SK-N-SH treated with all-trans-retinoic acid at 6 μM for 48 hours (cell line): Measurements from ENCODE around the gene DRD3.

Experiments
- ATAC-seq: fragments of 200-7000 bp; cut with Tn5 transposase; 3 replicates; pipeline ENCODE4 v1.9.1; 2020; ENCODE audit warnings: mild to moderate bottlenecking, moderate library complexity
- ARNTL ChIP-seq: fragments of 450-650 bp; formaldehyde crosslinking; IDR thresholded peaks from 2 replicates; pipeline ENCODE4 v1.5.0; 2020; ENCODE audit warnings: low read depth, mild to moderate bottlenecking, moderate library complexity, borderline replicate concordance
- BACH2 ChIP-seq: fragments of 250-450 bp; sonication (Bioruptor Pico); IDR thresholded peaks from 2 replicates; pipeline ENCODE4 v1.9.0; 2021; ENCODE audit warnings: mild to moderate bottlenecking, borderline replicate concordance
- CSDC2 ChIP-seq: fragments of 250-450 bp; sonication (Bioruptor Pico); IDR thresholded peaks from 2 replicates; pipeline ENCODE4 v1.5.0; 2020; ENCODE audit warnings: mild to moderate bottlenecking, moderate library complexity
- ESRRG ChIP-seq: fragments of 250-450 bp; sonication (Bioruptor Pico); IDR thresholded peaks from 2 replicates; pipeline ENCODE4 v1.6.1; 2021; ENCODE audit warnings: mild to moderate bottlenecking
- GLIS3 ChIP-seq: fragments of 250-450 bp; sonication (Bioruptor Pico); IDR thresholded peaks from 2 replicates; pipeline ENCODE4 v1.5.0; 2020; ENCODE audit warnings: mild to moderate bottlenecking, moderate library complexity
- ISL1 ChIP-seq: fragments of 250-450 bp; sonication (Bioruptor Pico); IDR thresholded peaks from 2 replicates; pipeline ENCODE4 v2.1.2; 2022; ENCODE audit warnings: mild to moderate bottlenecking, moderate library complexity
- PPARA ChIP-seq: fragments of 250-450 bp; sonication (Bioruptor Pico); IDR thresholded peaks from 2 replicates; pipeline ENCODE4 v1.5.0; 2020; ENCODE audit warnings: mild to moderate bottlenecking, borderline replicate concordance
- RARB ChIP-seq: fragments of 250-450 bp; sonication (Bioruptor Pico); IDR thresholded peaks from 2 replicates; pipeline ENCODE4 v1.8.0; 2021; ENCODE audit warnings: mild to moderate bottlenecking, moderate library complexity
- SNAI2 ChIP-seq: fragments of 250-450 bp; sonication (Bioruptor Pico); IDR thresholded peaks from 2 replicates; pipeline ENCODE4 v1.5.0; 2020; ENCODE audit warnings: mild to moderate bottlenecking, moderate library complexity
- TCF4 ChIP-seq: fragments of 250-450 bp; sonication (Bioruptor Pico); IDR thresholded peaks from 2 replicates; pipeline ENCODE4 v1.8.0; 2021; ENCODE audit warnings: mild to moderate bottlenecking, moderate library complexity, borderline replicate concordance
- ZC3H10 ChIP-seq: fragments of 250-450 bp; sonication (Bioruptor Pico); IDR thresholded peaks from 2 replicates; pipeline ENCODE4 v1.5.1; 2021; ENCODE audit warnings: mild to moderate bottlenecking, moderate library complexity
- ZFP3 ChIP-seq: fragments of 250-450 bp; sonication (Bioruptor Pico); IDR thresholded peaks from 2 replicates; pipeline ENCODE4 v1.5.0; 2020; ENCODE audit warnings: mild to moderate bottlenecking, moderate library complexity
- ZFP30 ChIP-seq: fragments of 450-650 bp; formaldehyde crosslinking; IDR thresholded peaks from 2 replicates; pipeline ENCODE4 v1.5.0; 2022; ENCODE audit warnings: mild to moderate bottlenecking, moderate library complexity
- ZNF565 ChIP-seq: fragments of 450-650 bp; formaldehyde crosslinking; conservative IDR thresholded peaks from 2 replicates; pipeline ENCODE4 v1.5.0; 2020; ENCODE audit warnings: low read depth, mild to moderate bottlenecking, moderate library complexity
- ZNF70 ChIP-seq: fragments of 450-650 bp; formaldehyde crosslinking; IDR thresholded peaks from 2 replicates; pipeline ENCODE4 v1.5.0; 2020; ENCODE audit warnings: mild to moderate bottlenecking, moderate library complexity
- ZNF8 ChIP-seq: fragments of 450-650 bp; formaldehyde crosslinking; IDR thresholded peaks from 2 replicates; pipeline ENCODE4 v1.5.0; 2020; ENCODE audit warnings: mild to moderate bottlenecking, moderate library complexity
- TF ChIP-seq, protein P1 (sequence below): fragments of 250-450 bp; sonication (Bioruptor Pico); IDR thresholded peaks from 2 replicates; pipeline ENCODE4 v1.8.0; 2020; ENCODE audit warnings: mild to moderate bottlenecking, moderate library complexity, borderline replicate concordance
- TF ChIP-seq, protein P2 (sequence below): fragments of 250-450 bp; sonication (Bioruptor Pico); IDR thresholded peaks from 2 replicates; pipeline ENCODE4 v1.8.0; 2021; ENCODE audit warnings: low read depth, mild to moderate bottlenecking, moderate library complexity, borderline replicate concordance
- TF ChIP-seq, protein P3 (sequence below): fragments of 250-450 bp; sonication (Bioruptor Pico); IDR thresholded peaks from 2 replicates; pipeline ENCODE4 v1.5.1; 2021; ENCODE audit warnings: mild to moderate bottlenecking, moderate library complexity
- TF ChIP-seq, protein P4 (sequence below): fragments of 250-450 bp; sonication (Bioruptor Pico); IDR thresholded peaks from 2 replicates; pipeline ENCODE4 v1.5.1; 2020; ENCODE audit warnings: low read depth, mild to moderate bottlenecking, moderate library complexity

The DRD3 gene

GRCh38 chr3:114103858-114104257 is 75.0 kb downstream of the DRD3 start:
- ATAC-seq = no peak
- TF ChIP-seq, protein P1, sequence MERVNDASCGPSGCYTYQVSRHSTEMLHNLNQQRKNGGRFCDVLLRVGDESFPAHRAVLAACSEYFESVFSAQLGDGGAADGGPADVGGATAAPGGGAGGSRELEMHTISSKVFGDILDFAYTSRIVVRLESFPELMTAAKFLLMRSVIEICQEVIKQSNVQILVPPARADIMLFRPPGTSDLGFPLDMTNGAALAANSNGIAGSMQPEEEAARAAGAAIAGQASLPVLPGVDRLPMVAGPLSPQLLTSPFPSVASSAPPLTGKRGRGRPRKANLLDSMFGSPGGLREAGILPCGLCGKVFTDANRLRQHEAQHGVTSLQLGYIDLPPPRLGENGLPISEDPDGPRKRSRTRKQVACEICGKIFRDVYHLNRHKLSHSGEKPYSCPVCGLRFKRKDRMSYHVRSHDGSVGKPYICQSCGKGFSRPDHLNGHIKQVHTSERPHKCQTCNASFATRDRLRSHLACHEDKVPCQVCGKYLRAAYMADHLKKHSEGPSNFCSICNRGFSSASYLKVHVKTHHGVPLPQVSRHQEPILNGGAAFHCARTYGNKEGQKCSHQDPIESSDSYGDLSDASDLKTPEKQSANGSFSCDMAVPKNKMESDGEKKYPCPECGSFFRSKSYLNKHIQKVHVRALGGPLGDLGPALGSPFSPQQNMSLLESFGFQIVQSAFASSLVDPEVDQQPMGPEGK = no peak
- TF ChIP-seq ZFP30 (CRISPR knock-in tag) (no peak), TCF4 (CRISPR knock-in tag) (no peak), RARB (CRISPR knock-in tag) (no peak), SNAI2 (CRISPR knock-in tag) (no peak), ARNTL (CRISPR knock-in tag) (no peak), BACH2 (CRISPR knock-in tag) (no peak), ZNF565 (CRISPR knock-in tag) (no peak), ZC3H10 (CRISPR knock-in tag) (no peak), CSDC2 (CRISPR knock-in tag) (no peak), ISL1 (CRISPR knock-in tag) (no peak), PPARA (CRISPR knock-in tag) (no peak), GLIS3 (CRISPR knock-in tag) (no peak), ZNF70 (CRISPR knock-in tag) (no peak), ESRRG (CRISPR knock-in tag) (no peak)
- TF ChIP-seq, protein P2, sequence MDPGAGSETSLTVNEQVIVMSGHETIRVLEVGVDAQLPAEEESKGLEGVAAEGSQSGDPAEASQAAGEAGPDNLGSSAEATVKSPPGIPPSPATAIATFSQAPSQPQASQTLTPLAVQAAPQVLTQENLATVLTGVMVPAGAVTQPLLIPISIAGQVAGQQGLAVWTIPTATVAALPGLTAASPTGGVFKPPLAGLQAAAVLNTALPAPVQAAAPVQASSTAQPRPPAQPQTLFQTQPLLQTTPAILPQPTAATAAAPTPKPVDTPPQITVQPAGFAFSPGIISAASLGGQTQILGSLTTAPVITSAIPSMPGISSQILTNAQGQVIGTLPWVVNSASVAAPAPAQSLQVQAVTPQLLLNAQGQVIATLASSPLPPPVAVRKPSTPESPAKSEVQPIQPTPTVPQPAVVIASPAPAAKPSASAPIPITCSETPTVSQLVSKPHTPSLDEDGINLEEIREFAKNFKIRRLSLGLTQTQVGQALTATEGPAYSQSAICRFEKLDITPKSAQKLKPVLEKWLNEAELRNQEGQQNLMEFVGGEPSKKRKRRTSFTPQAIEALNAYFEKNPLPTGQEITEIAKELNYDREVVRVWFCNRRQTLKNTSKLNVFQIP (CRISPR knock-in tag) = no peak
- TF ChIP-seq, protein P3, sequence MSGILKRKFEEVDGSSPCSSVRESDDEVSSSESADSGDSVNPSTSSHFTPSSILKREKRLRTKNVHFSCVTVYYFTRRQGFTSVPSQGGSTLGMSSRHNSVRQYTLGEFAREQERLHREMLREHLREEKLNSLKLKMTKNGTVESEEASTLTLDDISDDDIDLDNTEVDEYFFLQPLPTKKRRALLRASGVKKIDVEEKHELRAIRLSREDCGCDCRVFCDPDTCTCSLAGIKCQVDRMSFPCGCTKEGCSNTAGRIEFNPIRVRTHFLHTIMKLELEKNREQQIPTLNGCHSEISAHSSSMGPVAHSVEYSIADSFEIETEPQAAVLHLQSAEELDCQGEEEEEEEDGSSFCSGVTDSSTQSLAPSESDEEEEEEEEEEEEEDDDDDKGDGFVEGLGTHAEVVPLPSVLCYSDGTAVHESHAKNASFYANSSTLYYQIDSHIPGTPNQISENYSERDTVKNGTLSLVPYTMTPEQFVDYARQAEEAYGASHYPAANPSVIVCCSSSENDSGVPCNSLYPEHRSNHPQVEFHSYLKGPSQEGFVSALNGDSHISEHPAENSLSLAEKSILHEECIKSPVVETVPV (CRISPR knock-in tag) = no peak
- TF ChIP-seq, protein P4, sequence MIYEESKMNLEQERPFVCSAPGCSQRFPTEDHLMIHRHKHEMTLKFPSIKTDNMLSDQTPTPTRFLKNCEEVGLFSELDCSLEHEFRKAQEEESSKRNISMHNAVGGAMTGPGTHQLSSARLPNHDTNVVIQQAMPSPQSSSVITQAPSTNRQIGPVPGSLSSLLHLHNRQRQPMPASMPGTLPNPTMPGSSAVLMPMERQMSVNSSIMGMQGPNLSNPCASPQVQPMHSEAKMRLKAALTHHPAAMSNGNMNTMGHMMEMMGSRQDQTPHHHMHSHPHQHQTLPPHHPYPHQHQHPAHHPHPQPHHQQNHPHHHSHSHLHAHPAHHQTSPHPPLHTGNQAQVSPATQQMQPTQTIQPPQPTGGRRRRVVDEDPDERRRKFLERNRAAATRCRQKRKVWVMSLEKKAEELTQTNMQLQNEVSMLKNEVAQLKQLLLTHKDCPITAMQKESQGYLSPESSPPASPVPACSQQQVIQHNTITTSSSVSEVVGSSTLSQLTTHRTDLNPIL (CRISPR knock-in tag) = no peak

DNA sequence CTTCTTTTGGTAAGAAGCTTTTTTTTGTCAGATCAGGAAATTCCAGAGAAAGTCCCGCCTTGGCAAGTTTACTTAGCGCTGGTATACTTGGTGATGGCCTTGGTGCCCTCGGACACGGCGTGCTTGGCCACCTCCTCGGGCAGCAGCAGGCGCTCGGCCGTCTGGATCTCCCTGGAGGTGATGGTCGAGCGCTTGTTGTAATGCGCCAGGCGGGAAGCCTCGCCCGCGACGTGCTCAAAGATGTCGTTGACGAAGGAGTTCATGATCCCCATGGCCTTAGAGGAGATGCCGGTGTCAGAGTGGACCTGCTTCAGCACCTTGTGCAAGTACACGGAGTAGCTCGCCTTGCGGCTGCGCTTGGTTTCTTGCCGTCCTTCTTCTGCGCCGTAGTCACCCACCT is 75.7 kb downstream of the DRD3 start:
- ATAC-seq = no peak
- TF ChIP-seq, protein P1 = no peak
- TF ChIP-seq ZC3H10 (CRISPR knock-in tag) (no peak), TCF4 (CRISPR knock-in tag) (no peak), ISL1 (CRISPR knock-in tag) (no peak), SNAI2 (CRISPR knock-in tag) (no peak)

DNA sequence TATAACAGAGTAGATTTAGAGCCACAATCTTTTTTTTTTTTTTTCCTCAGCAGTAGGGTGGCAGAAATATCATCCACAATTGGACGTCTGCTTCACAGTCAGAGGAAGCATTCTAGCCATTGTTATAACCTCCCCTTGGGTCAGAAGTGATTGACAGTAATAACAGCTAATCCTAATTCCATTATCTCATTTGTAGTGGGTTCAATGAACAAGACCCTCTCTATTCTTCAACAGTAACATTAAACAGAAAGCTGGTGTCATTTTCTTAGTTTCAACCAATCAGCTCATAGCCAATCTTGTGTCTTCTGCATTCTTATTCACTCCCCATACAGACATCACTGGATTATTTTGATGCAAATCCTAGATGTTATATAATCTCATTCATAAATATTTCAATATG is 77.8 kb downstream of the DRD3 start:
- ATAC-seq = no peak
- no peak for TF ChIP-seq RARB (CRISPR knock-in tag)
- TF ChIP-seq, protein P1 = no peak
- no peak for TF ChIP-seq ZNF8
- TF ChIP-seq ZFP30 (CRISPR knock-in tag) = no peak
- TF ChIP-seq, protein P3 (CRISPR knock-in tag) = no peak
- TF ChIP-seq ZC3H10 (CRISPR knock-in tag) = no peak
- no peak for TF ChIP-seq BACH2 (CRISPR knock-in tag)
- no peak for TF ChIP-seq ARNTL (CRISPR knock-in tag)
- no peak for TF ChIP-seq ISL1 (CRISPR knock-in tag)
- no peak for TF ChIP-seq ZFP3 (CRISPR knock-in tag)
- no peak for TF ChIP-seq CSDC2 (CRISPR knock-in tag)
- no peak for TF ChIP-seq ZNF70 (CRISPR knock-in tag)
- TF ChIP-seq, all 23 proteins: peak for 0
